ENCODE measurements around the gene TM4SF20.

DNA sequence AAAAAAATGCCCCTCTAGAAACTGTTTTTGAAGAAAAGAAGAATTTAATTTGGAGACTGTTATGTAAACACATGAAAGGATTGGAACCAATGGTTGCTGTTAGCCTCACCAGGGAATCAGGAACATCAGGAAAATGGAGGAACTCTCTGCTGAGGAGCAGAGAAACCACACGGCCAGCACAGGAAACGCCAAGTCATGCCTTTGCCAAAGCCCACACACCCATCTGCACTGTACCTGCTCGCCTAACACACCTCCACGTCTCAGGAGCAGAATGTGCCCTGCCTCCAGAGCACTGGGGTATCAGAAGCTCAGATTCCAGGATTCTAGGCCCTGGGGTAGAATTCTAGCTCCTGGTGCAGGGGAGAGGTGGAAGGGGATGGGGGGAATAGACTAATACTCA is 18.5 kb upstream of the TM4SF20 start:
- TF ChIP-seq, protein P1, sequence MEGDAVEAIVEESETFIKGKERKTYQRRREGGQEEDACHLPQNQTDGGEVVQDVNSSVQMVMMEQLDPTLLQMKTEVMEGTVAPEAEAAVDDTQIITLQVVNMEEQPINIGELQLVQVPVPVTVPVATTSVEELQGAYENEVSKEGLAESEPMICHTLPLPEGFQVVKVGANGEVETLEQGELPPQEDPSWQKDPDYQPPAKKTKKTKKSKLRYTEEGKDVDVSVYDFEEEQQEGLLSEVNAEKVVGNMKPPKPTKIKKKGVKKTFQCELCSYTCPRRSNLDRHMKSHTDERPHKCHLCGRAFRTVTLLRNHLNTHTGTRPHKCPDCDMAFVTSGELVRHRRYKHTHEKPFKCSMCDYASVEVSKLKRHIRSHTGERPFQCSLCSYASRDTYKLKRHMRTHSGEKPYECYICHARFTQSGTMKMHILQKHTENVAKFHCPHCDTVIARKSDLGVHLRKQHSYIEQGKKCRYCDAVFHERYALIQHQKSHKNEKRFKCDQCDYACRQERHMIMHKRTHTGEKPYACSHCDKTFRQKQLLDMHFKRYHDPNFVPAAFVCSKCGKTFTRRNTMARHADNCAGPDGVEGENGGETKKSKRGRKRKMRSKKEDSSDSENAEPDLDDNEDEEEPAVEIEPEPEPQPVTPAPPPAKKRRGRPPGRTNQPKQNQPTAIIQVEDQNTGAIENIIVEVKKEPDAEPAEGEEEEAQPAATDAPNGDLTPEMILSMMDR (IDR thresholded peaks at IDR 0.05), result no peak
- TF ChIP-seq POLR2AphosphoS5 (IDR thresholded peaks at IDR 0.05) (no peak), POLR2A (IDR thresholded peaks at IDR 0.05) (no peak), EP300 (IDR thresholded peaks at IDR 0.05) (no peak)
